Tibial nerve (tissue), 4 donors: ENCODE results near the gene SLC28A3. TPM values are rescaled to one million over a fixed set of nuclear protein-coding genes. Genes with fewer than 3 reads are reported as not detected.

ENCODE experiments used
- DNase-seq, 2 donors: peaks; one replicate each; pipeline ENCODE4 v3.0.0-alpha.2; 2019; ENCODE audit warnings: low spot score in 2 of 2
- H3K27ac ChIP-seq, 4 donors: fragments of 200-600 bp; sonication (generic) in 3 of 4; one replicate each; pipeline ENCODE4 v1.5.1; 2017 to 2019; ENCODE audit warnings: mild to moderate bottlenecking in 1 of 4
- H3K27me3 ChIP-seq, 2 donors: fragments of 200-600 bp; sonication (generic) in 1 of 2; one replicate each; pipeline versions ENCODE4 v1.5.1 to v1.6.0; 2017 to 2019
- H3K36me3 ChIP-seq, 3 donors: fragments of 200-600 bp; sonication (generic); one replicate each; pipeline ENCODE4 v1.5.1; 2018 to 2019
- H3K4me1 ChIP-seq, 4 donors: fragments of 200-600 bp; sonication (generic) in 3 of 4; one replicate each; pipeline ENCODE4 v1.5.1; 2017 to 2019
- H3K4me3 ChIP-seq, 4 donors: fragments of 200-600 bp; sonication (generic) in 3 of 4; one replicate each; pipeline ENCODE4 v1.5.1; 2017 to 2019; ENCODE audit warnings: mild to moderate bottlenecking in 1 of 4, moderate library complexity in 1 of 4
- H3K9me3 ChIP-seq, 4 donors: fragments of 200-600 bp; sonication (generic) in 3 of 4; one replicate each; pipeline ENCODE4 v1.5.1; 2017 to 2019
- EP300 ChIP-seq, 2 donors: sonication (generic); formaldehyde crosslinking; IDR thresholded peaks; one replicate each; pipeline ENCODE4 v1.6.1; 2017; ENCODE audit warnings: antibody characterized with exemption in 2 of 2, mild to moderate bottlenecking in 1 of 2
- POLR2A ChIP-seq, 2 donors: fragments of 450-650 bp; IDR thresholded peaks; one replicate each; pipeline ENCODE4 v1.6.1; 2017; ENCODE audit warnings: antibody characterized with exemption in 2 of 2, mild to moderate bottlenecking in 2 of 2, moderate library complexity in 2 of 2
- WGBS, 2 donors: methylation state at CpG; one replicate each; pipeline ENCODE4 v1.1.5; 2018; 5-methylcytosine and 5-hydroxymethylcytosine counted together
- total RNA-seq, 4 donors: library from RNA; depleted of rRNA; stranded (reverse); fragments of >200 nt; gene quantifications; one replicate each; pipeline ENCODE4 v1.1.0, GENCODE V29; 2016
- TF ChIP-seq, protein P1 (sequence below), 5 experiments: fragments of 200-600 bp in 3 of 5; fragments of 450-650 bp in 2 of 5; sonication (generic) in 3 of 5; IDR thresholded peaks; one replicate each; pipeline ENCODE4 v1.5.1; 2016 to 2019; ENCODE audit warnings: antibody characterized with exemption in 5 of 5, mild to moderate bottlenecking in 3 of 5, moderate library complexity in 2 of 5

SLC28A3 gene
- total RNA-seq, 4 donors from 2014 or later: 0.44 TPM; not detected in 3

DNA sequence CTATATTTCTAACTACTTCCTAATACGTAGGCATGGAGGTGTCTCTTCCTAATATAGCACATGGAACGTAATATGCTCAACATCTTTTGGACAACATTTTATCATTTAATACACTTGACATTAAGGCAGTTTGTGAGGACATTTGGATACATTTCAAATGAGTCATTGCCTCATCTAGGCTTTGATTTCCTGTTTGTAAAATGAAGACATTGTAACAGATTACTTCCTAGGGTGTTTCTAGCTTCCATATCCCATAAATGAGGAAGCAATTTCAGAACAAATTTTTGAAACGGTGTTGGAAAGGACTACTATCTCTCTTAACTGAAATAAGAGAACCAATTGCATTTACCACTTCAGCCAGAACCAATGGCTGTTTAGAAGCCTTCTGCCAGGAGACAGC, 38.7 kb downstream of the SLC28A3 start:
- Histone ChIP-seq H3K9me3 (no peaks in the 10 kb centered on the region), H3K27me3 (no peaks in the 10 kb centered on the region), H3K4me1 (peaks cover 0 to 13% (median 0%) of the 10 kb centered on the region in 4 donors), H3K27ac (no peak overlapping the region), H3K36me3 (no peaks in the 10 kb centered on the region), H3K4me3 (no peak overlapping the region)
- 45 to 49% methylated on average over 3 of the region's 3 CpGs for WGBS, 2 donors
- TF ChIP-seq POLR2A (IDR thresholded peaks at IDR 0.05) (no peak), EP300 (IDR thresholded peaks at IDR 0.05) (no peak)
- DNase-seq: no peak

DNA sequence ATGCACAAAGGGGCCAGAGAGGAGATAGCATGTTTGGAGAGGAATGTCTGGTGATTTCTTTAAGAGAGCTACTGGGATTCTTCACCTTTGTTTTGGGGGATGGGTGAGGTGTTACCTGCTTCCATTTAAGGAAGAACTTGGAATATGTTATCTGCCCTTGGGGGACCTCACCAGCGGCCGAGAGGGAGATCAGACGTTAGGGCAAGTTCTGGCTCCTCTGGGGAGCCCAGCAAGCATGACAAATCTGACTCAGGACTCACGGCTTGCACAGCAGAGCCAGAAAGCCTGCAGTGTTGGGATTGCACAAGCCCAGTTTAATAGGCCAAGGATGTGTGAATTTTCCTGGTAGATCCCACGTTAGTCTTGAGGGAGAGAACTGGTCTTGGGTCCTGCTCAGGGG, 40.3 kb downstream of the SLC28A3 start:
- Histone ChIP-seq H3K27me3 (no peaks in the 10 kb centered on the region), H3K4me1 (peaks cover 0 to 13% (median 0%) of the 10 kb centered on the region in 4 donors), H3K4me3 (no peak overlapping the region), H3K27ac (no peak overlapping the region), H3K9me3 (no peaks in the 10 kb centered on the region), H3K36me3 (no peaks in the 10 kb centered on the region)
- 73 to 74% methylated on average over 4 to 5 of the region's 5 CpGs for WGBS, 2 donors
- TF ChIP-seq, protein P1, sequence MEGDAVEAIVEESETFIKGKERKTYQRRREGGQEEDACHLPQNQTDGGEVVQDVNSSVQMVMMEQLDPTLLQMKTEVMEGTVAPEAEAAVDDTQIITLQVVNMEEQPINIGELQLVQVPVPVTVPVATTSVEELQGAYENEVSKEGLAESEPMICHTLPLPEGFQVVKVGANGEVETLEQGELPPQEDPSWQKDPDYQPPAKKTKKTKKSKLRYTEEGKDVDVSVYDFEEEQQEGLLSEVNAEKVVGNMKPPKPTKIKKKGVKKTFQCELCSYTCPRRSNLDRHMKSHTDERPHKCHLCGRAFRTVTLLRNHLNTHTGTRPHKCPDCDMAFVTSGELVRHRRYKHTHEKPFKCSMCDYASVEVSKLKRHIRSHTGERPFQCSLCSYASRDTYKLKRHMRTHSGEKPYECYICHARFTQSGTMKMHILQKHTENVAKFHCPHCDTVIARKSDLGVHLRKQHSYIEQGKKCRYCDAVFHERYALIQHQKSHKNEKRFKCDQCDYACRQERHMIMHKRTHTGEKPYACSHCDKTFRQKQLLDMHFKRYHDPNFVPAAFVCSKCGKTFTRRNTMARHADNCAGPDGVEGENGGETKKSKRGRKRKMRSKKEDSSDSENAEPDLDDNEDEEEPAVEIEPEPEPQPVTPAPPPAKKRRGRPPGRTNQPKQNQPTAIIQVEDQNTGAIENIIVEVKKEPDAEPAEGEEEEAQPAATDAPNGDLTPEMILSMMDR (IDR thresholded peaks at IDR 0.05): no peak
- TF ChIP-seq POLR2A (IDR thresholded peaks at IDR 0.05): no peak
- no peak for TF ChIP-seq EP300 (IDR thresholded peaks at IDR 0.05)
- DNase-seq: no peak

DNA sequence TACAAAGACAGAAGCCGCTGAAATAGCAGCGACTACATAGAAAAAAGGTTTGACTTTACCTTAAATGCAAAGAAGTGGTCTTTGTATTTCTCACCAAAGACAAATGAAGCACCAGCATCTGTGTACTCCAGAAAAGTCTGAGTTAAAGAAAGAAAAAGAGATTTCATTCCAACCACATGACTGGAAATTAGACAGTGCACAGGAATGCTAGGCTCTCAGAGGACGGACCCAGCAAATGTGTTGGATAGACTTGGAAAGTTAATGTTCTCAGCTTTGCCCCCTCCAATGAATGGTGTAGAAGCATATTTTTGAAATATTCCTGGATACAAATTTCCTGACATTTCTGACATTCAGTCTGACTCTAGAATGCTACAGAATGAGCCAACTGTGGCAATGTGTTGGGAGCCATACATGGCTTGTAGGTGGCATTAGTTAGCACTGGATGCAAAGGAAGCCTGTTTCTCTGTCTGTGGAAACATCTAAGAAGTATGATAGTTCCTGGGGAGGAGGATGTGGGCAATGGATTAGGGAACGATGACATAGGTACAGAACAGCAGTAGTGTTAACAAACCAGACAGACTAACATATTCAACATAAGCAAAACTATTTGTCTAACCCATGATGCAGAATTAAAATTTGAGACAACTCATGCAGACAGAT, 43.3 kb downstream of the SLC28A3 start:
- Histone ChIP-seq H3K36me3 (no peaks in the 10 kb centered on the region), H3K4me1 (peaks cover 0 to 15% (median 0%) of the 10 kb centered on the region in 4 donors), H3K4me3 (no peak overlapping the region), H3K27me3 (no peaks in the 10 kb centered on the region), H3K27ac (no peak overlapping the region), H3K9me3 (no peaks in the 10 kb centered on the region)
- TF ChIP-seq POLR2A (IDR thresholded peaks at IDR 0.05): no peak
- no peak for TF ChIP-seq EP300 (IDR thresholded peaks at IDR 0.05)
- TF ChIP-seq, protein P1 (IDR thresholded peaks at IDR 0.05): no peak
- no peak for DNase-seq
- WGBS, 2 donors: 80 to 88% methylated on average over 4 of the region's 4 CpGs

DNA sequence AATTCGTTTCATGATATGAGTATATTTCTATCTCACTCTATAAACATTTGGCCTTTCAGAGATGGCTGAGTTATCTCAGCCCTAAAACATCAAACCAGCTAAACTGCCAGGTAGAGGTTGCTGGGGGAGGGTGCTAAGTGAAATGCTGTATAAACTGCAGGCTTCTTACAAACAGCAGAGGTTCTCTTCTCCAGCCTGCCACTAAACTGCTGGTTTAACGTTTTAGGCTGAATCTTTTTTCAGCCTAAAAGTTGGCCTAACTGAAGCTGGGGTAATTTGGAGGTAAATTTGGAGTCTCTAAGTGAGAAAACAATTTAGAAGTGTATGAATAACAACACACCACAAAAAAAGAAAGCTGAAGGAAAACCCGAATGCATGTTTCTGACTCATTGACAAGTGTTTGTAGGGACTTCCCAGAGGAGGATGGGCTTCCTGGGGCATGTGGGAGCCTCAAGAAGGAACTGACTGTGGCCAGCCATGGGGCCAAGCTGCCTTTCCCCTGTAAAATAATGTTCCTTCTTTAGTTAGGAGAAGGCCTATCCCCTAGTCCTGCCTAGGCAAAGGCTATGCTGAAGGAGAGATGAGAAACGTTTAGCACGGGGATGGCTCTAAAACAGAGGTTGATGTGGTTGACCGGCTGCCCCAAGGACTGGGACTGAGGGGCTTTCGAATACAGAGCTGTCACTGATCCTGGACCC, 44.3 kb downstream of the SLC28A3 start:
- no peak overlapping the region for H3K4me3 ChIP-seq
- whole genome bisulfite sequencing, 2 donors: 70 to 74% methylated on average over 7 of the region's 7 CpGs
- H3K27me3 ChIP-seq: no peaks in the 10 kb centered on the region
- DNase-seq: no peak
- H3K27ac ChIP-seq: no peak overlapping the region
- no peaks in the 10 kb centered on the region for H3K36me3 ChIP-seq
- TF ChIP-seq, protein P1 (IDR thresholded peaks at IDR 0.05): no peak
- TF ChIP-seq POLR2A (IDR thresholded peaks at IDR 0.05): no peak
- TF ChIP-seq EP300 (IDR thresholded peaks at IDR 0.05): no peak
- H3K9me3 ChIP-seq: no peaks in the 10 kb centered on the region
- peaks cover 0 to 16% (median 0%) of the 10 kb centered on the region in 4 donors for H3K4me1 ChIP-seq

DNA sequence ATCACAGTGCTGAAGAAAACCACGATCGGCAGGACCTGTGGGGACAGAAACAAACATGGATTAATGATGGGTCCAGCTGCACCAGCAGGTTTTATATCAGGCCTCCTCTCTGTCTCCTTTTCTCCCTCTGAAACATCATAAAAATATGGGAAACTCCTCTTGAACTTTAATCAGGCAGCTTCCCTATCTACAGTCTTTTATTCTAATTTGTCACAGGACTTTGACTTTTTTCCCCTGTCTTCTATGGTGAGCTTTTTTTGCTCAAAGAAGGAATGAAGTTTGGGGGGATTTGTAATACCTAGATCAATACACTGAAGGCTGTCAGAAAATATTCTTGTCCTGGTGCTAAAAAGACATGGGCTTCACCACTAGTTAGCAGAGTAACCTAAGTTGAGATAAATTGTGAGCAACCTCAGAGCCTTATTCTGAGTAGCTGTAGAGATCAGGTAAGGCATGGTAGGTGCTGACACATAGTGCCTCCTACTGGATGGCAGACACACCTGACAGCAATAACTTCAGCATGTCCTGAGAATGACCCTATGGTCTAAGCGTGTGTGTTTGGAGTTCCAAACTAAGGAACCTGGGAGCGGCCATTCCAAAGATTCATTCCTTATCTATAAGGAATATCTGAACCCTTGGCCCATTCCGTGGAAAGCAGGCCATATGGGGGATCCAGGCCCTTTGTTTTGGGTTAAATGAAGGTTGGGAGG, 46.2 kb downstream of the SLC28A3 start:
- DNase-seq: no peak
- no peaks in the 10 kb centered on the region for H3K27me3 ChIP-seq
- H3K9me3 ChIP-seq: no peaks in the 10 kb centered on the region
- H3K4me1 ChIP-seq: peaks cover 0 to 16% (median 0%) of the 10 kb centered on the region in 4 donors
- 89% methylated on average over 5 of the region's 5 CpGs for WGBS, 2 donors
- no peak overlapping the region for H3K4me3 ChIP-seq
- no peaks in the 10 kb centered on the region for H3K36me3 ChIP-seq
- no peak overlapping the region for H3K27ac ChIP-seq
- TF ChIP-seq EP300 (IDR thresholded peaks at IDR 0.05) (no peak), POLR2A (IDR thresholded peaks at IDR 0.05) (no peak)
- TF ChIP-seq, protein P1 (IDR thresholded peaks at IDR 0.05): peak in 1 of 5 experiments; percentile 12
